Measurements from ENCODE around the gene RALGPS1. TPM values are rescaled to one million over a fixed set of nuclear protein-coding genes. Genes with fewer than 3 reads are reported as not detected.

RALGPS1 gene
- total and polyA plus RNA-seq, 2 donors (not counting 1 experiment from before 2014, with no cell fraction given), result 19.7 to 39.9 TPM

DNA sequence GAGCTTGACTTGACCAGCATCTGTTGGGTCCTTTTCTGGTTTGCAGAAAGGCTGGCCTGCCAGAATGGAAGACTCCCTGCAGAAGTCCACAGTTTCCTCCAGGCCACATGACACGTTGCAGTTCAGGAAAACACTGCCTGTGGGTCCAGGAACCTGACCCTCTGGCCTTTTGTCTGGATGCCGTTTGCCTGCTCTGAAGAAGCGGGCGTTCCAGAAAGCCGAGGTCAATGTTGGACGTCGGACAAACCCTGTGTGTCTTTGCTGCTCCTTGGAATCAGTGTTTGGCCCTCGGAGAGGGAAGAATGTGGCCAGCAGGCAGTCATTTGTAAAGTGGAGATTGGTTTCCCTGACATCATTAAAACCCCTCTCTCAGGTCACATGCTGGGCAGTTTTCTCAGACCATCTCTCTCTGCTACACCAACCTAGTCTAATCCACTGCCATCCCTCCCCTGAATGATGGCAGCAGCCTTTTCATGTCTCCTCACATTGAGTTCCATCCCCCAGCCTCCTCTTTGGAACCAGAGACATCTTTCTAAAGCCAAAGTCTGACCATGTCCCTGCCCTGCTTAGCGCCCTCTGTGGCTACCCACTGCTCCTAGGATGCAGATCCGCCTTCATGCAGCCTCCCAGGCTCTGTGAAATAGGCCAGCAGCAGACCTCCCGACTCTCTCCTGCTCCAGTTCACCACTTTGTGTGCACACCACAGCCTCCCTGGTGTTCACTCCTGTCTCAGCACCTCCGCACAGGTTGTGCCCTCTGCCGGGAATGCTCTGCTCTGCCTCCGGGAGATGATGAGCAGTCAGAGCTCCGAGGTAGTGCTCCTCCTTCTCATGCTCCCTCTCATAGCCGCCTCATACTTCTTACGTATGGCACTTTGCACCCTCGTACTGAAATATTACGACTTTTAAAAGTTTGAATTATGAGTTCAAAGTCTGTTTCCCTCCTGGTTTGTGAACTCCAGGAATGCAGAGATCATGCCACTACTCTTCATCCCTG lies 75.6 kb downstream of the RALGPS1 start:
- Mint-ChIP-seq H3K4me3 (no peak overlapping the region), H3K9me3 (ENCODE audit: insufficient read depth) (peaks cover 10% of the 10 kb centered on the region), H3K4me1 (peaks cover 23% of the 10 kb centered on the region), H3K27ac (no peak overlapping the region), H3K27me3 (no peaks in the 10 kb centered on the region)
- no peak overlapping the region for H2AFZ ChIP-seq (ENCODE audit: insufficient read depth, low read depth, low read length, poor library complexity, severe bottlenecking)
- POLR2A ChIA-PET, result no interaction called here
- no peak overlapping the region for H3K9ac ChIP-seq (ENCODE audit: low read length)
- no peak overlapping the region for H3K4me3 ChIP-seq (ENCODE audit: control extremely low read depth in 1 of 5, extremely low read depth in 1 of 5, insufficient read depth in 1 of 5, low read depth in 2 of 5, low read length in 4 of 5)
- no peak for TF ChIP-seq EZH2 (IDR thresholded peaks at IDR 0.05; ENCODE audit: borderline replicate concordance, insufficient read depth, low read depth, low read length, poor library complexity, severe bottlenecking)
- TF ChIP-seq, protein P1, sequence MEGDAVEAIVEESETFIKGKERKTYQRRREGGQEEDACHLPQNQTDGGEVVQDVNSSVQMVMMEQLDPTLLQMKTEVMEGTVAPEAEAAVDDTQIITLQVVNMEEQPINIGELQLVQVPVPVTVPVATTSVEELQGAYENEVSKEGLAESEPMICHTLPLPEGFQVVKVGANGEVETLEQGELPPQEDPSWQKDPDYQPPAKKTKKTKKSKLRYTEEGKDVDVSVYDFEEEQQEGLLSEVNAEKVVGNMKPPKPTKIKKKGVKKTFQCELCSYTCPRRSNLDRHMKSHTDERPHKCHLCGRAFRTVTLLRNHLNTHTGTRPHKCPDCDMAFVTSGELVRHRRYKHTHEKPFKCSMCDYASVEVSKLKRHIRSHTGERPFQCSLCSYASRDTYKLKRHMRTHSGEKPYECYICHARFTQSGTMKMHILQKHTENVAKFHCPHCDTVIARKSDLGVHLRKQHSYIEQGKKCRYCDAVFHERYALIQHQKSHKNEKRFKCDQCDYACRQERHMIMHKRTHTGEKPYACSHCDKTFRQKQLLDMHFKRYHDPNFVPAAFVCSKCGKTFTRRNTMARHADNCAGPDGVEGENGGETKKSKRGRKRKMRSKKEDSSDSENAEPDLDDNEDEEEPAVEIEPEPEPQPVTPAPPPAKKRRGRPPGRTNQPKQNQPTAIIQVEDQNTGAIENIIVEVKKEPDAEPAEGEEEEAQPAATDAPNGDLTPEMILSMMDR (IDR thresholded peaks at IDR 0.05), result no peak
- H3K36me3 ChIP-seq (replicated peaks in 1 of 2; ENCODE audit: control extremely low read depth in 1 of 2, control insufficient read depth in 1 of 2, extremely low read depth in 1 of 2, insufficient read depth in 2 of 2, low read length in 1 of 2), result peaks cover 3% of the 10 kb centered on the region in 2 experiments
- peaks cover 10% of the 10 kb centered on the region for H3K79me2 ChIP-seq (ENCODE audit: control insufficient read depth, insufficient read depth, low read length)
- peaks cover 0 to 8% (median 0%) of the 10 kb centered on the region in 4 experiments for H3K27me3 ChIP-seq (replicated peaks in 1 of 4; ENCODE audit: control extremely low read depth in 1 of 4, control insufficient read depth in 3 of 4, insufficient read depth in 4 of 4, low read length in 3 of 4)
- H4K20me1 ChIP-seq (ENCODE audit: control insufficient read depth, insufficient read depth, low read length, poor library complexity, severe bottlenecking), result peaks cover 19% of the 10 kb centered on the region
- WGBS (ENCODE audit: insufficient coverage), result 92% methylated on average over 15 of the region's 19 CpGs
- no peak overlapping the region for H3K27ac ChIP-seq (ENCODE audit: low read length in 2 of 2)
- intact Hi-C loops (cut with micrococcal nuclease), result no loop called here
- DNase-seq, result no peak
- peaks cover 2 to 14% (median 9%) of the 10 kb centered on the region in 3 donors for H3K9me3 ChIP-seq (ENCODE audit: control extremely low read depth in 1 of 3, control insufficient read depth in 2 of 3, insufficient read depth in 1 of 3, low read length in 2 of 3)
- CTCF ChIA-PET, result no interaction called here
- ATAC-seq (ENCODE audit: low read depth), result no peak
- peaks cover 20 to 26% of the 10 kb centered on the region in 2 donors for H3K4me1 ChIP-seq (ENCODE audit: control insufficient read depth in 2 of 2, insufficient read depth in 2 of 2, low read length in 2 of 2)
- no peak overlapping the region for H3K4me2 ChIP-seq (replicated peaks; ENCODE audit: low read depth, low read length, poor library complexity, severe bottlenecking)

GRCh38 chr9:126991183-126991582 lies 76.6 kb downstream of the RALGPS1 start:
- POLR2A ChIA-PET, result no interaction called here
- TF ChIP-seq, protein P1 (IDR thresholded peaks at IDR 0.05), result no peak
- TF ChIP-seq EZH2 (IDR thresholded peaks at IDR 0.05; ENCODE audit: borderline replicate concordance, insufficient read depth, low read depth, low read length, poor library complexity, severe bottlenecking), result no peak
- intact Hi-C loops (cut with micrococcal nuclease), result no loop called here
- Histone ChIP-seq H2AFZ (ENCODE audit: insufficient read depth, low read depth, low read length, poor library complexity, severe bottlenecking) (no peak overlapping the region), H3K27ac (ENCODE audit: low read length in 2 of 2) (no peak overlapping the region), H3K27me3 (replicated peaks in 1 of 4; ENCODE audit: control extremely low read depth in 1 of 4, control insufficient read depth in 3 of 4, insufficient read depth in 4 of 4, low read length in 3 of 4) (peaks cover 0 to 8% (median 0%) of the 10 kb centered on the region in 4 experiments), H4K20me1 (ENCODE audit: control insufficient read depth, insufficient read depth, low read length, poor library complexity, severe bottlenecking) (peaks cover 17% of the 10 kb centered on the region), H3K4me2 (replicated peaks; ENCODE audit: low read depth, low read length, poor library complexity, severe bottlenecking) (no peak overlapping the region), H3K9me3 (ENCODE audit: control extremely low read depth in 1 of 3, control insufficient read depth in 2 of 3, insufficient read depth in 1 of 3, low read length in 2 of 3) (peaks cover 2 to 14% (median 9%) of the 10 kb centered on the region in 3 donors), H3K79me2 (ENCODE audit: control insufficient read depth, insufficient read depth, low read length) (peaks cover 10% of the 10 kb centered on the region), H3K9ac (ENCODE audit: low read length) (no peak overlapping the region), H3K4me3 (ENCODE audit: control extremely low read depth in 1 of 5, extremely low read depth in 1 of 5, insufficient read depth in 1 of 5, low read depth in 2 of 5, low read length in 4 of 5) (no peak overlapping the region), H3K4me1 (ENCODE audit: control insufficient read depth in 2 of 2, insufficient read depth in 2 of 2, low read length in 2 of 2) (peaks cover 12 to 18% of the 10 kb centered on the region in 2 donors), H3K36me3 (replicated peaks in 1 of 2; ENCODE audit: control extremely low read depth in 1 of 2, control insufficient read depth in 1 of 2, extremely low read depth in 1 of 2, insufficient read depth in 2 of 2, low read length in 1 of 2) (peaks cover 3% of the 10 kb centered on the region in 2 experiments)
- no CpG with 5 or more reads among the region's 2 CpGs for WGBS (ENCODE audit: insufficient coverage)
- Mint-ChIP-seq H3K4me1 (peaks cover 16% of the 10 kb centered on the region), H3K4me3 (no peak overlapping the region), H3K27ac (no peak overlapping the region), H3K27me3 (no peaks in the 10 kb centered on the region), H3K9me3 (ENCODE audit: insufficient read depth) (peaks cover 10% of the 10 kb centered on the region)
- CTCF ChIA-PET, result no interaction called here
- ATAC-seq (ENCODE audit: low read depth), result no peak
- no peak for DNase-seq

Measured in B cell (primary cell).